NB4 (cell line): ENCODE measurements around the gene SMYD2.

Source experiments
- MYC ChIP-seq: IDR thresholded peaks from 2 replicates; pipeline ENCODE4 v1.6.1; 2011; ENCODE audit warnings: low read depth, low read length
- POLR2A ChIP-seq: IDR thresholded peaks from 2 replicates; pipeline ENCODE4 v1.6.1; 2011; ENCODE audit warnings: mild to moderate bottlenecking; ENCODE audit not compliant: insufficient read length; ENCODE audit errors: extremely low read depth
- TF ChIP-seq, protein P1 (sequence below): IDR thresholded peaks from one replicate; pipeline ENCODE4 v1.5.1; 2012; ENCODE audit warnings: low read depth, low read length
- TF ChIP-seq, protein P2 (sequence below): IDR thresholded peaks from 2 replicates; pipeline ENCODE4 v1.6.1; 2011; ENCODE audit warnings: low read depth, low read length

DNA sequence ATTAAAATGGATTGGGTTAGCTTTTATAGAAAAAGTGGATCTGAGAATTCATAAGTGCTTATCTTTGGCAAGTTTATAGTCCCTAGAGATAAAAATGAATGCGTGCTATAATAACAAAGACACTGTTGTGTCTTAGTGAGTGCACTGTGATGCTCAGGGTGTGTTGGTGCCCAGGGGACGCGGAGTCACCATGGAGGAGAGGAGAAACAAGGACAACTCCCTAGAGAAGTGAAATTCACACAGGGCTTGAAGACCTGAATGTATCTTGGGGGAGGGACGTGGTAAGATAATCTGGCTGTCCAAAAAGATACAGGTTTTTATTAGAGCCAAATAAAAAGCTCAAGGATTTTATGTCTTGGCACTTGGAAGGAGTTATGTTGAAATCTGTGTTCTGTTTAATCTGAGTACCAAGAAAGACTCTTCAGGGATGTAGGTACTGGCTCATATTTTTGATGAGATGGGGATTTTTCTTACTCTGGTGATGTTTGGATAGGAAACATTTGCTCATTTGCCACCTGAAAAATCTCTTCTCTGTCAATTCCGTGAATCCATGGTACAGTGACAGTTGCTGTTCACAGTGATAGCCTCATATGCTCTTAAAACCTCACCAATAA lies 9.6 kb downstream of the SMYD2 start:
- TF ChIP-seq, protein P1, sequence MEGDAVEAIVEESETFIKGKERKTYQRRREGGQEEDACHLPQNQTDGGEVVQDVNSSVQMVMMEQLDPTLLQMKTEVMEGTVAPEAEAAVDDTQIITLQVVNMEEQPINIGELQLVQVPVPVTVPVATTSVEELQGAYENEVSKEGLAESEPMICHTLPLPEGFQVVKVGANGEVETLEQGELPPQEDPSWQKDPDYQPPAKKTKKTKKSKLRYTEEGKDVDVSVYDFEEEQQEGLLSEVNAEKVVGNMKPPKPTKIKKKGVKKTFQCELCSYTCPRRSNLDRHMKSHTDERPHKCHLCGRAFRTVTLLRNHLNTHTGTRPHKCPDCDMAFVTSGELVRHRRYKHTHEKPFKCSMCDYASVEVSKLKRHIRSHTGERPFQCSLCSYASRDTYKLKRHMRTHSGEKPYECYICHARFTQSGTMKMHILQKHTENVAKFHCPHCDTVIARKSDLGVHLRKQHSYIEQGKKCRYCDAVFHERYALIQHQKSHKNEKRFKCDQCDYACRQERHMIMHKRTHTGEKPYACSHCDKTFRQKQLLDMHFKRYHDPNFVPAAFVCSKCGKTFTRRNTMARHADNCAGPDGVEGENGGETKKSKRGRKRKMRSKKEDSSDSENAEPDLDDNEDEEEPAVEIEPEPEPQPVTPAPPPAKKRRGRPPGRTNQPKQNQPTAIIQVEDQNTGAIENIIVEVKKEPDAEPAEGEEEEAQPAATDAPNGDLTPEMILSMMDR, result no peak
- TF ChIP-seq POLR2A, result no peak
- TF ChIP-seq, protein P2, sequence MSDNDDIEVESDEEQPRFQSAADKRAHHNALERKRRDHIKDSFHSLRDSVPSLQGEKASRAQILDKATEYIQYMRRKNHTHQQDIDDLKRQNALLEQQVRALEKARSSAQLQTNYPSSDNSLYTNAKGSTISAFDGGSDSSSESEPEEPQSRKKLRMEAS, result no peak
- TF ChIP-seq MYC, result no peak
